Left kidney (tissue), 2 donors: Measurements from ENCODE around the gene RASSF7. TPM values are rescaled to one million over a fixed set of nuclear protein-coding genes. Genes with fewer than 3 reads are reported as not detected.
A peak's percentile ranks its signal among the peaks of the same experiment; 100 is the strongest.

Source experiments
- DNase-seq: peaks from one replicate; pipeline ENCODE4 v3.0.0-alpha.2; 2013
- polyA plus RNA-seq: library from polyadenylated mRNA; unstranded; fragments of 120-200 nt; gene quantifications from one replicate; pipeline ENCODE4 v1.2.1, GENCODE V29; 2013; ENCODE audit not compliant: insufficient read length

Gene RASSF7
- polyA plus RNA-seq, 1 donor = 34.9 TPM

- no peak for DNase-seq
These were observed 10.6 kb upstream of the RASSF7 start for GRCh38 chr11:550021-550745.

GRCh38 chr11:550746-551085, 10.1 kb upstream of the RASSF7 start:
- no peak for DNase-seq

GRCh38 chr11:551131-551530, 9.6 kb upstream of the RASSF7 start:
- DNase-seq = no peak

GRCh38 chr11:551596-551995, 9.2 kb upstream of the RASSF7 start:
- DNase-seq = no peak

DNA sequence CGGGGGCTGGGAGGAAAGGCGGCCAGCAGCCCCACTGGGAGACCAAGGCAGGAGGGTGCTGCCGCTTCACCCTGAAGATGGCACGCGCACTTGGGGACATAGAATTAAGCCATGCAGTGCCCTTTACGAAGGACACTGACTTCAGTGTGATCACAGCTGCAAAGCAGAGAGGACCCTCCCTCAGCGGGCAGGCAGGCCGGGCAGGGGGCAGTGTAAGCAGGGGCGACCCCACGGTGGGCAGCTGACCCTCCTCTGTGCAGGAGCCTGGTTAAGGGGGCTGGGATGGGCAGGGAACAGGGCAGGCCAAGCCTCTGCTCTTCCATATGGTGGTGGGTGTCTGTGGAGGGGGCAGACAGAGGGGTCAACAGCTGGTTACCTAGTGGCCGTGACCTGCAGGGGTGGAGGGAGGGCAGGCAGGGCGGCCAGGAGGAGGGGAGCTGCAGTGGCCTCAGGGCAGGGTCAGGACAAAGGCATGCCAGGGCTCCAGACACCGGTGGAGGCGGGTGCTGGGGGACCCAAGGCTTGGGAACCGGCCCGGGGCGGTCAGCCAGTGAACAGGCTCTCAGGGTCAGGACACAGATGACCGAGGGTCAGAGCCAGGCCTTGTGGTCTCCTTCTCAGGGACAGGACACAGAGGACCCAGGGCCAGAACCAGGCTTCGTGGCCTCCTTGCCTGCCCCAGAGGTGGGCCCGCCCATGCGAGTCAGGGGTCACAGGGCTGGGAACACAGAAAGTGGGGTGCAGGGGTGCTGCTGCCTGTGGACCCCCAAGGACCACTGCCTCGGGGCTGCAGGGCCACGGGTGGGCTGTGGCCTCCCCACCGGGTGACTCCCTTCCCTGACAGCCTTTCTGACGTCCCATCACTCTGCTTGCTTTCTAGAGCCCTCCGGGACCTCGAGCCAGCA, 7.4 kb upstream of the RASSF7 start:
- DNase-seq = no peak

GRCh38 chr11:553988-554340, 6.8 kb upstream of the RASSF7 start:
- no peak for DNase-seq

- DNase-seq = peak; percentile 78
These were observed 6.1 kb upstream of the RASSF7 start for GRCh38 chr11:554428-555226.

DNA sequence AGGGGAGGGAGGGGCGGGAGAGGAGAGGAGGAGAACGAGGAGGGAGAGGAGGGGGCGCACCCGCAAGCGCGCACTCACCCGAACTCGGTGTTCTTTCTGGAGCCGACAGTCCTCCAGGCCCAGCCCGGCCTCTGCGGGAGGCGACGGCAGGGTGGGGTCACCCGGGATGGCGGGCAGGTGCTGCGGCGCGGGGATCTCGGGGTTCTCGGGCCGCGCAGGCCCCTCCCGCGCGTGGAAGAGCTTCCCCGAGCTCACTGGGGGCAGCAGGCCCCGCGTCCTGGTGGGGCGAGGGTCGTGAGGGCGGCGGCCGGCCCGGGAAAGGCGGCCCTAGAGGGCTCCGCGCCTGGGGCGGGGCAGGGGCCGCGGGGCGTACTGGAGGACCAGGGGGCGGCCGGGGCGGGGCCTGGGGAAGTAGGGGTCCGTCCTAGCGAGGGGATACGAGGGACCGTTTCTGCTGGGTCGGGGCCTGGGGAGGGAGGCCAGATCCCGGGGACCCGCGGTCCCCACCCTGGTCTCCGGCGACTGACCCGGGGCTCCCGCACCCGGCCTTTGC, 5.5 kb upstream of the RASSF7 start:
- DNase-seq = no peak

DNA sequence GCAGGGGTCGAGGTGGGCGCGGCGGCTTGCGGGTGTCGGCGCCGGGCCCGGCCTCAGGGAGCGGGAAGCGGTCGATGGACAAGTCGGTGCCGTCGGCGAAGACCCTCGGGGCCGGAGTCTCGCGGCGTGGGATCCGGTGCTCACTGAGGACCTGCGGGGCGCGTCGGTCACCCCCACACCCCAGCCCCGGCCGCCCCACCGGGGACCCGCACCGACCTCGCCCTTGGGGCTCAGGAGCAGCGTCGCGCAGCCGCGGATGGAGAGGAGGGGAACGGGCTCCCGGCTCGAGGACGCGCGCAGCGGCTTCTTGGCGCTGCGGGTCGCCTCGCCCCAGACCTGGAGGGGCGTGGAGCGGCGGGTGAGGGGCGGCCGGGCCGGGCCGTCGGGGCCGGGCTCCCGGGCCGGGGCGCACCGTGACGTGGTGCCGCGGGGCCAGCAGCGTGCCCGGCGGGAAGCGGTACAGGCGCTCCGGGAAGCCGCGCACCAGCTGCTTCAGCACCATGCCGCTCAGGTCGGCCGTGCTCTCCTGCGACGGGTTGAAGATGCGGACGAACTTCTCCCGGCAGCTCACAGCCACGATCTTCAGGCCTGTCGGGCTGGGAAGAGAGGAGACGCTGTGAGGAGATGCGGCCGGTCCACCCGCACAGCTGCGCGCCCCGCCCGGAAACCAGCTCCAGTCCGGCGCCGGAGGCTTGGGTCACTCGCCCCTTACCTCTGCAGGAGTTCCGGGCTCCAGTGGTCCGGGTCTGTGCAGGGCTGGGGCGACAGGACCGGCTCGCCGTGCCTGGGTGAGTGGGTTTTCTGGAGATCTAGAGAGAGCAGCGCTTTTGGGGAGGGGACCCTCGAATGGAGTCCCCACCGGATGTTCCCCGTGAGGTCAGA, 4.7 kb upstream of the RASSF7 start:
- no peak for DNase-seq

- no peak for DNase-seq
These were observed 4.0 kb upstream of the RASSF7 start for GRCh38 chr11:556662-557256.

DNA sequence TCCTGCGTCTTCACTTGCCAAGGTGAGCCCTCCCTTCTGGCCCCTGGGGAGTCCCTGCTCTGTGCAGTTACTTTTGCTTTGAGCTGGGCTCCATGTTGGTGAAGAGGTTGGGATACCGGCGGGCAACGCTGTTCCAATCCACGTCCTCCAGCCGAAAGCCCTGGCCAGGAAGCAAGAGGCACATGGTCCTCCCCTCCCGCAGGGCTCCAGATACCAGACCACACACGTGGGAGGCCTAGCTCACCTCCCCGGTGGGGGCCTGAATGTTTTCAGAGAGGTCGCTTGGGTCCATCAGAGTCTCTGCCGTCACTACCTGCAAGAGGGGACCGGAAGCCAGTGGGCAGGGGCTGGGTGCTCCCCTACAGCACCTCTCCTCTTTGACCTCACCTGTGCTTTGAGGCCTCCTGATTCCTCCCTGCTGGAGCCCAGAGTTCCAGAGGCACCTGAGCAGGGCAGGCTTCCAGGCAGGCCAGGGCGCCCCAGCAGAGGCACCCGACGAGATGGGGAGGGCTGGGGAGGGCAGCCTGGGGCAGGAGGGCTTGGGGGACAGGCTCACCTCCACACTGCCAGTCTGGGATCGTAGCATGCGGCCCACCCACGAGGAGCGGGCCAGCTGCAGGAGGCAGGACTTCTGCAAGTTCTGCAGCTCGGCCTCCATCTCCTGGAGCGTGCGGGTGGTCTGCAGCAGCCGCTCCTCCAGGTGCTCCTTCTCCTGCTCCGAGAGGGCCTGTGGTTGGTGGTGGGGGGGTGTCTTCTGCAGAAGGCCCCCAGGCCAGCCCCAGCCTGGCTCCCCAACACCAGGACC, 3.2 kb upstream of the RASSF7 start:
- DNase-seq = no peak

GRCh38 chr11:558503-558902, 2.3 kb upstream of the RASSF7 start:
- DNase-seq = no peak

- no peak for DNase-seq
These were observed 1.6 kb upstream of the RASSF7 start for GRCh38 chr11:559020-559620.

GRCh38 chr11:559712-560304, 962 bp upstream of the RASSF7 start:
- no peak for DNase-seq

DNA sequence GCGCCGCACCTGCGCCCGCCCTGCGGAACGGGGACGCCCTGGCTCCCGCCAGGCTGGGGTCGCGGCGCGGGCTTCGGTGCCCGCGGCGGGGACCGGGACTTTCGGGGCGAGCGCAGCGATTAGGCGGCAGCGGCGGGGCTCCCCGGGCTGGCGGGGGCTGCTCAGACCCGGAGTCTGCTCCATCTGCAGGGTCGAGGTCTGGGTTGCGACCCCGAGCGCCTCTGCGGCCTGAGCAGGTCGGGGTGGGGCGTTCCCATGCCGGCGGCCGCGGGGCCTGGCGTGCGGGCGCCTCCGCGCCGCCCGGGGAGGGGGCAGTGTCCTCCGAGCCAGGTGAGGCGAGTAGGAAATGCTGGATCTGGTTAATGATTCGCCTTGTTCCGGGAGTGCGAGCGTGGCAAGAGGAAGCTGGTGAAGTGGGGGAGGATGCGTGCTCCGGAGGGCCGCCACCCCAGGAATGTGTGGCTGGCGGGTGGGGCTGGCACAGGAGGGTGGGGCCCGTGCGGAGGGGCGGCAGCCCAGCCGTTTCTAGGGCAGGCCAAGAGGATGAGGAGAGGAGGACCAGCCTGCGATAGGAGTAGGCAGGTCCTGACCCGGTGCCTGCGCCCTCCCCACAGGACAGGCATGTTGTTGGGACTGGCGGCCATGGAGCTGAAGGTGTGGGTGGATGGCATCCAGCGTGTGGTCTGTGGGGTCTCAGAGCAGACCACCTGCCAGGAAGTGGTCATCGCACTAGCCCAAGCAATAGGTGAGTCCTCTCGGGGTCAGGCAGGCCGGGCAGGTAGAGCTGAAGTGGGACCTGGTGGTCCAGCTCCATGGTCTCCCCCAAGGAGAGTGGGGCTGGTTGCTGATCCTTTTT, 606 bp downstream of the RASSF7 start:
- peak; percentile 78 for DNase-seq

DNA sequence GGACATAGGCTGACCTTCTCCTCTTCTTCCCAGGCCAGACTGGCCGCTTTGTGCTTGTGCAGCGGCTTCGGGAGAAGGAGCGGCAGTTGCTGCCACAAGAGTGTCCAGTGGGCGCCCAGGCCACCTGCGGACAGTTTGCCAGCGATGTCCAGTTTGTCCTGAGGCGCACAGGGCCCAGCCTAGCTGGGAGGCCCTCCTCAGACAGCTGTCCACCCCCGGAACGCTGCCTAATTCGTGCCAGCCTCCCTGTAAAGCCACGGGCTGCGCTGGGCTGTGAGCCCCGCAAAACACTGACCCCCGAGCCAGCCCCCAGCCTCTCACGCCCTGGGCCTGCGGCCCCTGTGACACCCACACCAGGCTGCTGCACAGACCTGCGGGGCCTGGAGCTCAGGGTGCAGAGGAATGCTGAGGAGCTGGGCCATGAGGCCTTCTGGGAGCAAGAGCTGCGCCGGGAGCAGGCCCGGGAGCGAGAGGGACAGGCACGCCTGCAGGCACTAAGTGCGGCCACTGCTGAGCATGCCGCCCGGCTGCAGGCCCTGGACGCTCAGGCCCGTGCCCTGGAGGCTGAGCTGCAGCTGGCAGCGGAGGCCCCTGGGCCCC, 1.4 kb downstream of the RASSF7 start:
- DNase-seq = no peak

DNA sequence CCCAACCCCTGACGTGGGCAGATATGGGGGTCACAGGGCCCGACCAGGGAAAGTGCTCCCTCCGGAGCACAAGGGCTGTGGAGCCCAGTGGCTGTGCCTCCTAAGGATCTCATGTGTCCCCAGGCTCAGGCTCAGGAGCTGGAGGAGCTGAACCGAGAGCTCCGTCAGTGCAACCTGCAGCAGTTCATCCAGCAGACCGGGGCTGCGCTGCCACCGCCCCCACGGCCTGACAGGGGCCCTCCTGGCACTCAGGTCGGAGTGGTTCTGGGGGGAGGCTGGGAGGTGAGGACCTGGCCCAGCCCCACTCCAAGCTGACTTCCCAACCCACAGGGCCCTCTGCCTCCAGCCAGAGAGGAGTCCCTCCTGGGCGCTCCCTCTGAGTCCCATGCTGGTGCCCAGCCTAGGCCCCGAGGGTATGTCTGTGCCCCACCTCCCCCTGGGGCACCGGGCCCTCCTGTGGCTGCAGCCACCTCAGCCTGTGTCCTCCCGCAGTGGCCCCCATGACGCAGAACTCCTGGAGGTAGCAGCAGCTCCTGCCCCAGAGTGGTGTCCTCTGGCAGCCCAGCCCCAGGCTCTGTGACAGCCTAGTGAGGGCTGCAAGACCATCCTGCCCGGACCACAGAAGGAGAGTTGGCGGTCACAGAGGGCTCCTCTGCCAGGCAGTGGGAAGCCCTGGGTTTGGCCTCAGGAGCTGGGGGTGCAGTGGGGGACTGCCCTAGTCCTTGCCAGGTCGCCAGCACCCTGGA, 2.5 kb downstream of the RASSF7 start:
- no peak for DNase-seq
